Measurements from ENCODE around the gene SECTM1.

Gene SECTM1

DNA sequence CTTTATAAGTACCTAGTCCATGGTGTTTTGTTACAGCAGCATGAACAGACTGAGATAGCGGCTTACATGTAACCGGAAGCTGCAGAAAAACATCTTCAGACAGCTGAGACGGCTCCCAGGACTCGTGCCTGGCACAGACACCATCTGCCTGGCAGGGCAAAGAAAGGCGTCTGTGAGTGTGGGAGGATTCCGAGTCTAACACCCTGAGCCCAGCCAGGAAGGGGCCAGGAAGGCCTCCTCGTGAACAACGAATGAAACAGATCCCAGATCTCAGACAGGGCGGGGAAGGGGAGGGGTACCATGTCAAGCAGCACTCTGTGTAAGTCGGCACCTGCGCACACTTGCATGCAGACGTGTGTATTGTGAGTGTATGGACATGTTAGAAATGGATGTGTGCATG lies 55.7 kb downstream of the SECTM1 start:
- DNase-seq, result peak; percentile 72

DNA sequence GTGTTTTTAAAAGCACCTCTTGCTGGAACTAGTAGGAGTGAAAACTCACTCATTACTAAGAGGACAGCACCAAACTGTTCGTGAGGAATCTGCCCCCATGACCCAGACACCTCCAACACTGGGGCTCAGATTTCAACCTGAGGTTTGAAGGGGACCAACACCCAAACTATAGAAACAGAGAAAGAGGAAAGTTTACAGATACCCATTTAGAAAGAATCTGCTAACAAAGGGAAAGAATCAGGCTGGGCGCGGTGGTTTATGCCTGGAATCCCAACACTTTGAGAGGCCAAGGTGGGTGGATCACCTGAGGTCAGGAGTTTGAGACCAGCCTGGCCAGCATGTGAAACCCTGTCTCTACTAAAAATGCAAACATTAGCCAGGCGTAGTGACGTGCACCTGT lies 56.6 kb downstream of the SECTM1 start:
- no peak for DNase-seq

DNA sequence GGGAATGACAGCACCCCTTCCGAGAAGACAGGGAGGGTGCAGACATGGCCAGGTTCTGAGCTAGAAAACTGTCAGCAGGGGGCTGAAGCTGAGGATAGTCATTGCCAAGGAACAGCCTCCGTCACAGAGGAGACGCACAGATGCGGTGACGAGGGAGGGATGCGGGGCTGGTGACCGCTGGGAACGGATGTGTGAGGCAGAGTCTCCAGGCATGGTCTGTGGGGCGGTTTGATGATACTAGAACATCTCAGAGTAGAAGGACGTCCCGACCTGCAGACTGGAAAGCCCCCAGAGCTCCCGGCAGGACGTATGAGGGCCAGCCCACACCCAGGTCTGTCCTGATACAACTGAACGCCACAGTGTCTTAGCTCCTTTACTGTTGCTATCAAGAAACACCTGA lies 58.2 kb downstream of the SECTM1 start:
- DNase-seq, result no peak

DNA sequence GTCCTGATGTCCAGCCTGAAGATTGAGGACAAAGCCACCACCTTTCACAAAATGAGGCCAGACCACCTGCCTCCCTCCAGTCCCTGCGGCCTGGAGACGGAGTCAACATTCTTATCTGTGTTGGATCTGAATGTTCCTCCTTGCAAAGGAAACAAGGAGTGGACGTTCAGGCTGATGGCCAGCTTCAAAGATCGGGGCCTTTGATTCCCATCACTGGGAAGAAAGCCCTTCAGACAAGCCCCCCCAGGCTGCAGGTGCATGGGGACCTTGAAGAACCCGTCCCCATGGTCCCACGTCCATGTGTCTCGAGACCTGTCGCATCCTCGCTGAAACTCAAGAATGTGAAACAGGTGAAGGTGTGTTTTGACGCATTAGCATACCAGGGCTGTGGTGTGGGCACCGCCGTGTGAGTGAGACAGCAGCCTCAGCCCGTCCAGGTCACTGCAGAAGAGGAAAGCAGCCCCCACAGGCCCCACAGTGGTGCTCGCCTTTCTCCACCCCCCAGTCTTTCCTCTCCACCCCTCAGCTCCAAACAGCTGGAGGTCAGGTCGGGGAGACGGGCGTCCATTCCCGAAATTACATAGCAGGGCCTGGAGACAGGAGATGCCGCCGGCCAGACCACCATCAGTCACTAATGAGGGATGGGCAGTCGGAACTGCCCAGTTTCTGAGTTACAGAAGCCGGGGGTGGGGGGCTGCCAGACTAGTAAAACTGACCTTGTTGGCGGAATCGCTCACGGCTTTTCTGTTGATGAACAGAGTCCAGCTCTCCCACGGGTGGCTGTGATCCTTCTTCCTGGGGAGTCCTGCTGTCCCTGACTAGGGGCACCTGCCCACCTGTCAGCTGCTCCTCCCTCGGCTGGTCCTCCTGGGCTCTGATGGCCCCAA lies 59.2 kb downstream of the SECTM1 start:
- DNase-seq, result no peak

DNA sequence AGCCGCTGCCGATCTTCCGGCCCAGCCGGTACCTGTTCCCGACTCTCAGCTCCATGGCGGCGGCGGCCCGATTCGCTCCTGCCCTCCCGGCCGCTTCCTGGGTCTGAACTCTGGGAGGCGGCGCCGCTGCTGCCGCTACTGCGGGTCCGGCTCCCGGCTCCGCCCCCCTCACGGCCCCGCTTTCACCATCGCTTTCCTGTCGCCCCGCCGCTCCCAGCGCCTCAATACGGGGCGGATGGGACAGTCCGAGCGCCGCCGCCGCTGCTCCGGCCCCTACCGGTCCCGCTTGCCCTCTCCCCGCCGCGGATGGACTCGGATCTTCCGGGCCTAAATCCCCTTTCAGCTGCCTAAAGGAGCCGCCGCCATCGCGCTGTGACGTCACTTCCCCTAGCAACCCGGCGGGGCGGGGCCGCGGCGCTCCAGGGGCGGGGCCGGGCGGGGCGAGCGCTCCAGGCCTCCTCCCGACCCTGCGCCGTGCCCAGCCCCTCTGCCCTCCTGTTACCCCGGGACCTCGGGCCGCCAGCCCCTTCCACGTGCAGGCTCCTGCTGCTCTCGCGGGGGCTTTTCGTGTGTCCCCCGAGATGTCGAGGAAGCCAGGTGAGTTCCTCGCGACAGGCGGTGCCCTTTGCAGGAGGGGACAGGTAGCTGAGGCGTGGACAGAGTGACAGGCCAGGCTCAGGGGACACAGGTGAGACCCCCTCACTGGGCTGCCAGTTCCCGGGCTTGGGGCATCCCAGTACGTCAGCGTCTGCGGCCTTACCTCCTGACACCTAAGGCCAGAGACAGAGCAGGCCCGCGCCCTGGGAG lies 60.0 kb downstream of the SECTM1 start, which contains the start of gene CSNK1D:
Gene CSNK1D (minus strand): TSS at position 374 of the 807 bp plus-strand sequence. CDS start 319 bp downstream, at position 55.
- peak; percentile 91 for DNase-seq

DNA sequence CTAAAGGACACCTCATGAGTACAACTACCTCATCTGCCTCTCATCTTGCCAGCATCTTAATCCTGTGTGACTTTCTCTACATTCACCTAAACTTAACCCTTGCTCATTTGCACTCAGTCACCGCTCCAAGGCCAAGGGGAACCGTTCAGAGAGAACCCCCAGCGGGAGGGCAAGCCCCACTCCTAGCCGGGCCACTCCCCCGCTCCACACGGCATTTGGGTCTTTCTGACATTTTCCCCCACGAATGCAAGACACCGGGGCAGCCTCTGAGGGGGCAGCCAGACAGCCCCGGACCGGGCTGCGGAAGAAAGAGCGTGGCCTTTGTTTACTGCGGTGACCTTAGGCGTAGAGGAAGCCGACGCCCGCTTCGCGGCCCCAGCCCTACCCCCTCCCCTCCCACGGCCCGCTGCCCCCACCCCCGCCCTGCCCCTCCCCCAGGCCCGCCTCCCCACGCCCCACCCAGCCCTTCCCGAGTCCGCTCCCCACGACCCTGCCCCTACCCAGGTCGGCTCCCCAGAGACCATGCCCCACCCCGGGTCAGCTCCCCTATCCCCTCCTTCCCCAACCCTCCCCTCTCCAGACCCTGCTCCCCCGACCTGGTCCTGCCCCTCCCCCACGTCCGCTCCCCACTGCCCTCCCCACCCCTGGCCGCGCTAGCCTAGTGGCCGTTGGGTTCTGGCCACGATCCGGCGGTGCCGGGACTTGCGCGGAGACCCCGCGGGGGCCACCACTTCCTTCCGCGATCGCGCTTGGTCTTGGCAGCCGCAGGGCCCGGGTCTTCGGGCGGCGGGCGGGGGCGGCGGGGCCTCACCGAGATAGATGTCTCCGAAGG lies 60.9 kb downstream of the SECTM1 start:
- no peak for DNase-seq

DNA sequence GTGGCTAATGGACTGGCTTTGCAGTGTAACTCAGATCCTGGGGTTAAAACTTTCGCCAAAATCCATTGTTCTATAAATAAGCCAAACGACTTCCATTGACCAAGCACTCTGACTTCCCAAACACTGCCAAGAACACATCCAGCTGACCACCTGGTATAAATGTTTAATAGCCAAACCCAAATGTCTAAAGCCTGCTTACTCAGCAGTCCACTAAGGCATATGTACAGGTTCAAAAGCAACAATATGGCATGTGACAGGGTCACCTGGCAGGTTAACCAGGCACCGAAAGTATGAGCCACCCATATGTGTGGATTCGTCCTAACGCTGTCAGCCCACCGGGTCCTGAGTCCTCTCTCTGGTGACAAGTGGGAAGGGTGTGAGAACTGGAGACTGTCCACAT lies 62.2 kb downstream of the SECTM1 start:
- DNase-seq, result no peak
